ENCODE results near the gene TRIM52. TPM values are rescaled to one million over a fixed set of nuclear protein-coding genes. Genes with fewer than 3 reads are reported as not detected.
A peak's percentile ranks its signal among the peaks of the same experiment; 100 is the strongest.

The TRIM52 gene
- total RNA-seq, 1 donor from 2014 or later, result 9.4 TPM

- Mint-ChIP-seq H3K9me3 (no peaks in the 10 kb centered on the region), H3K4me1 (peaks cover 60% of the 10 kb centered on the region), H3K27ac (no peak overlapping the region), H3K4me3 (peak overlapping the region; percentile 99), H3K36me3 (peaks cover 13% of the 10 kb centered on the region), H3K27me3 (ENCODE audit: insufficient read depth, low read depth) (peaks cover 6% of the 10 kb centered on the region)
- Histone ChIP-seq H3K9ac (no peak overlapping the region), H3K27ac (no peak overlapping the region), H2AFZ (replicated peaks) (no peak overlapping the region), H3K36me3 (no peaks in the 10 kb centered on the region), H3K4me1 (peaks cover 15% of the 10 kb centered on the region), H3K9me3 (ENCODE audit: low read depth) (no peaks in the 10 kb centered on the region), H3F3A (ENCODE audit: low read depth) (peaks cover 45% of the 10 kb centered on the region), H3K4me3 (no peak overlapping the region), H3K27me3 (no peaks in the 10 kb centered on the region), H3K79me2 (ENCODE audit: low read depth) (peaks cover 43% of the 10 kb centered on the region), H4K20me1 (ENCODE audit: low read depth) (peaks cover 30% of the 10 kb centered on the region), H3K4me2 (no peak overlapping the region)
- DNase-seq (ENCODE audit: low spot score), result no peak
- no peak for TF ChIP-seq CTCF (IDR thresholded peaks at IDR 0.05)
These were observed 2.7 kb upstream of the TRIM52 start for GRCh38 chr5:181263633-181264032.

- TF ChIP-seq EZH2 (IDR thresholded peaks at IDR 0.05) (no peak), CTCF (IDR thresholded peaks at IDR 0.05) (no peak), EZH2phosphoT487 (IDR thresholded peaks at IDR 0.05) (no peak)
- H3K9me3 Mint-ChIP-seq, result no peaks in the 10 kb centered on the region
- peak overlapping the region; percentile 92 for H3K27ac Mint-ChIP-seq
- Histone ChIP-seq H3K27ac (peak overlapping the region; percentile 89), H4K20me1 (ENCODE audit: low read depth) (peaks cover 50% of the 10 kb centered on the region), H3K79me2 (ENCODE audit: low read depth) (peaks cover 65% of the 10 kb centered on the region), H3K9ac (peak overlapping the region; percentile 89), H3K27me3 (no peaks in the 10 kb centered on the region), H3K4me1 (peaks cover 15% of the 10 kb centered on the region), H3K9me3 (ENCODE audit: low read depth) (no peaks in the 10 kb centered on the region), H3F3A (ENCODE audit: low read depth) (peaks cover 45% of the 10 kb centered on the region), H3K4me2 (peak overlapping the region; percentile 100), H3K4me3 (peak overlapping the region; percentile 100), H2AFZ (replicated peaks) (peak overlapping the region; percentile 97), H3K36me3 (no peaks in the 10 kb centered on the region)
- H3K4me1 Mint-ChIP-seq, result peaks cover 46% of the 10 kb centered on the region
- peak overlapping the region; percentile 99 for H3K4me3 Mint-ChIP-seq
- DNase-seq (ENCODE audit: low spot score), result peak; percentile 81
- peaks cover 14% of the 10 kb centered on the region for H3K36me3 Mint-ChIP-seq
- H3K27me3 Mint-ChIP-seq (ENCODE audit: insufficient read depth, low read depth), result peaks cover 6% of the 10 kb centered on the region
These were observed 542 bp upstream of the TRIM52 start for GRCh38 chr5:181261320-181262049.

GRCh38 chr5:181259974-181260719 lies 796 bp downstream of the TRIM52 start:
- Mint-ChIP-seq H3K4me3 (peak overlapping the region; percentile 99), H3K27me3 (ENCODE audit: insufficient read depth, low read depth) (peaks cover 5% of the 10 kb centered on the region), H3K9me3 (no peaks in the 10 kb centered on the region), H3K27ac (peak overlapping the region; percentile 28), H3K4me1 (peaks cover 34% of the 10 kb centered on the region), H3K36me3 (peaks cover 17% of the 10 kb centered on the region)
- Histone ChIP-seq H4K20me1 (ENCODE audit: low read depth) (peaks cover 64% of the 10 kb centered on the region), H3K27ac (peak overlapping the region; percentile 89), H3F3A (ENCODE audit: low read depth) (peaks cover 53% of the 10 kb centered on the region), H3K9ac (peak overlapping the region; percentile 89), H3K4me1 (peaks cover 15% of the 10 kb centered on the region), H3K9me3 (ENCODE audit: low read depth) (no peaks in the 10 kb centered on the region), H3K4me2 (peak overlapping the region; percentile 100), H3K36me3 (peaks cover 10% of the 10 kb centered on the region), H3K4me3 (peak overlapping the region; percentile 100), H2AFZ (replicated peaks) (peak overlapping the region; percentile 97), H3K79me2 (ENCODE audit: low read depth) (peaks cover 78% of the 10 kb centered on the region), H3K27me3 (no peaks in the 10 kb centered on the region)
- TF ChIP-seq EZH2 (IDR thresholded peaks at IDR 0.05) (no peak), EZH2phosphoT487 (IDR thresholded peaks at IDR 0.05) (no peak), CTCF (IDR thresholded peaks at IDR 0.05) (no peak)
- no peak for DNase-seq (ENCODE audit: low spot score)

Data from neural progenitor cell (in vitro differentiated cells).